GM18520 (cell line): Measurements from ENCODE around the gene TTLL10.

Experiments
- ATAC-seq: cut with Tn5 transposase; IDR thresholded peaks from one replicate; pipeline ENCODE4 v1.9.1; 2021; ENCODE audit not compliant: unreplicated experiment

Gene TTLL10

DNA sequence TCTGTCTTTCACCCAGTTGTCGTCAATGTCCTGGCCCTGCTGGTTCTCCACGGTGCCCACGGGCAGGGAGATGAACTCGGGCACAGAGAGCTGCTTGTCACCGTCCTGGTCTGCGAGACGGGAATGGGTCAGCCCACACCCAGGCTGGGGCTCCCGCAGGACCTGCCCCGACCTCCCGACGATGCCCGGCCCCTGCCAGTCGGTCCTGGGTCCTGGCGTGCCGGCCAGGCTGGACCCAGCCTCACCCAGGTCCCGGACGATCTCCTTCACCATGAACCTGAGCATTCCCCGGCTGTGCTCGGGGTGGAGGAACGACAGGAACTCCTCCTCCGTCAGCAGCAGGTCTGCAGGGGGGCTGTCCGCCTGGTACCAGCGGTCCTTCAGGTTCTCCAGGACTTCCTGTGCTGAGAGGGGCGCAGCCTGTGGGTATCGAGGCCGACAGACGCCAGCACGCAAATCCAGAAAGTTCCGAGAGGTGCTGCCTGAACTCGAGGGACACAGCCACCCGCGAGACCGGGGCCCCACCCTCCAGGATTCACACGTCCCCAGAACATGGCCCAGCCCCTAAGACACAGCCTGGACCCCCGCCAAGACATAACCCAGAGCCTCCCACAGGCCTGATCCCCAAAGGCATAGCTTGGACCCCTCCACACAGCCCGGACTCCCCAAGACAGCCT lies 45.0 kb downstream of the TTLL10 start:
- no peak for ATAC-seq

DNA sequence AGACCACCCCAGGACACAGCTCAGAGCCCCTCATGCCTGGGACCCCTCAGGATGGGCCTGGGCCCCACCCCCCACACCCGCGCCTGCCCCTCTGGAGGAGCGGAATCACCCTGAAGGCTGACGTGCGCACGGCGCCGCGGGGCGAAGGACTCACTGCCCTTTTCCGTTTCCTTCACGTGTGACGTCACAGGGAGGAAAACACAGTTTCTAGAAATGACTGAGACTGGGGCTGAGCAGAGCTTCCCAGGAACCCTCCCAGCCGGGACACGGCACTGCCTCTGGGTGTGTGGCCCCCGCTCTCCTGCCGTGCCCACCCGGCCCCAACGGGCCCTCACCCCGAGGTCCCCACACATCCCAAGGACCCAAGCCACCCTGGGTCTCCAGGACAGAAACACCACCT lies 45.7 kb downstream of the TTLL10 start:
- no peak for ATAC-seq

DNA sequence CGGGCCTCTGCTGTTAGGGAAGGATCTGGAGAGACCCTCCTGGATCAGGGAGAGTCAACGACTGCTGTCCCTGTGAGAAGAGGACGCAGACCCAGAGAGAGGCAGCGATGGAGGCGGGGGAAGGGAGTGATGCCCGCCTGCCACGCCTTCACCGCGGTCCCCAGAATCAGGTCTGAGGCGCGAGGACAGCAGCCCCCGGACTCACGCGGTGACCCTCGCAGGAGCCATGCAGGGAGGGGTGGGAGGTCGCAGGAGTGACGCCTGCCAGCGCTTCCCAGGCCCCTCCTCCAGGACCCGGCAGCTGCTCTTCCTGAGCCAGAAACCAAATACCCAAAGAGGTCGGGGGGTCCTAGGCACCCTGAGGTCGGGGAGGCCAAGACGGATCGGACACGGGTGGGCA lies 46.5 kb downstream of the TTLL10 start:
- ATAC-seq = no peak

DNA sequence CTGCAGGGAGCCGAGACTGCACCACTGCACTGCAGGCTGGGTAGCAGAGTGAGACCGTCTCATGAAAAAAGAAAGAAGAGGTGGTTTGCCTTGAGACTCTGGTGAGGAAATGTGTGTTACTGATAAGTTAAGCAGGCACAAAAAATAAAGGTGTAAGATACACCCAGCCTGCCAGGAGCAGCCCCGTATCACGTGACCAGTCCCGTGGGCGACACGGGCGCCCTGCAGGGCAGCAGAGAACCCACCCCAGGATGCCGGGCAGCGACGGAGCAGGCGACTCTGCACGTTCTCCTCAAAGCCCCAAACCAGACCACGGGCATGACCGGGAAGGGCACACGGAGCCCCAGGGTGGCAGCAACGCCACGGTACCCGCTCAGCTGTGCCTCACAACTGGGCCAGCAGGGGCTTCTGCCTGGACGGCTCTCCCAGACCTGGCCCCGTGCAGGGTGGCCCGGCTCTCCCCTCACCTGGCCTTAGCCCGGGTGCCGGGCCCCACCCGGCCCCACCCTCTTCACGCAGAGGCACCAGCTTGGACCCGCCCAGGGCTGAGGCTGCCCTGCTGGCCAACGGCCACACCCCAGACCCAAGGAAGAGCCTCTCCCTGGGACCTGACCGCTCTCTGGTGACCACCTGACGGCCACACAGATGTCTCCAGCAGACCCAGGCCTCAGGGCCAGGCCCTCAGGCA lies 48.4 kb downstream of the TTLL10 start:
- ATAC-seq = no peak

DNA sequence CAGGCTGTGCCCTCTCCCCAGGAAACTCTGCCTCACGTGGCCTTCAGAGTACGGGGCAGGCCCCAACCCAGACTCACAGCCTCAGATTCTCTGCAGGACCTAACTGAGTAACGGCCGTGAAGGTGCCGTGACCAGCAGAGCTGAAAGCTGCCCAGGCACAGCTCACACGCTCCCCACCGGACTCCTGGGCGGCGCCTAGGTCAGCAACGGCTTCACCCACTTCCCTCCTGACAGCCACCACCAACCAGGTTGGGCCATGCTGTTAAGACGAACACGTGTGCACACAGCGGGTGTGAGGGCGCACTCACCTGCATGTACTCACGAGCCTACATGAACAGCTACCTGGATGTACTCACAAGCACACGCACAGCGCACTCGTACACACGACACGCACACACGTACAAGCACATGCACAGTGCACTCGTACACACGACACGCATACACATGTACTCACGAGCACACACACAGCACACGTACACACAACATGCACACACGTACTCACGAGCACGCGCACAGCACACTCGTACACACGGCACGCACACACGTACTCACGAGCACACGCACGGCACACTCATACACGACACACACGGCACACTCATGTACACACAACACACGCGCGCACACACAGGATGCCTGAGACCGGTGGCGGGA lies 49.0 kb downstream of the TTLL10 start:
- ATAC-seq = no peak

DNA sequence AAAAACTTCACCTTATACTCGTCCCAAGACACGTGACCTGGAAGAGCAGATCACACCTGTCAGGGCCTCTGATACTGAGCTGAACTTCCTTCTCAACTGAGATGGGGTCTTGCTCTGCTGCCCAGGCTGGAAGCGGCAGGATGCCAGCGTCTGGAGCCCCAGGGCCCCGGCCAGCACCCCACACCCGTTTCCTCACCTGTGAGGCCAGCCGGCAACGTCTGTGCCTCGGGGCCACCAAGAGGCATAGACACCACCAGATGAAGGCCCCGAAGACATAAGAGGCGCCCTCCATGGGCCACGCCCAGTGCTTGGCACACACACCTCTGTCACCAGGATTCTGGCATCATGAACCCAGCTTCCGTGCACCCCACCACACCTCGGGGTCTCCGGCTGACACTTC lies 49.6 kb downstream of the TTLL10 start:
- no peak for ATAC-seq

DNA sequence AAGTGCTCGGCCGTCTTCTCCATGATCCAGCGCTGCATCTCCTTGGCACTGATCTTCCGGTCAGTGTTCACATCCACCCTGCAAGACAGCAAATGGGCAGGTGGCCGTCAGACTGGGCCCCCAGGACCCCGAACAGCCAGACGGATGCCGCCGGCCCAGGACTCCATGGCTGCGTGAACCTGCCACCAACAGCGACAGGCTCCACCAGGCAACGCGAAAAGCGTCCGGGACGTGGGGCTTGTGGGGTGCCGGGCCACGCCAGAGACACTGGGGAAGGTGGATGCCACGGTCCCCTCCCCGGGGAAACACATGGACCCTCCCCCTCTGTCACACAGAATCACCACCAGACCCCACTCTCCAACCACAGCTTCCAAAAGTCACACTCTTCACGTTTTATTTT lies 50.2 kb downstream of the TTLL10 start:
- no peak for ATAC-seq

DNA sequence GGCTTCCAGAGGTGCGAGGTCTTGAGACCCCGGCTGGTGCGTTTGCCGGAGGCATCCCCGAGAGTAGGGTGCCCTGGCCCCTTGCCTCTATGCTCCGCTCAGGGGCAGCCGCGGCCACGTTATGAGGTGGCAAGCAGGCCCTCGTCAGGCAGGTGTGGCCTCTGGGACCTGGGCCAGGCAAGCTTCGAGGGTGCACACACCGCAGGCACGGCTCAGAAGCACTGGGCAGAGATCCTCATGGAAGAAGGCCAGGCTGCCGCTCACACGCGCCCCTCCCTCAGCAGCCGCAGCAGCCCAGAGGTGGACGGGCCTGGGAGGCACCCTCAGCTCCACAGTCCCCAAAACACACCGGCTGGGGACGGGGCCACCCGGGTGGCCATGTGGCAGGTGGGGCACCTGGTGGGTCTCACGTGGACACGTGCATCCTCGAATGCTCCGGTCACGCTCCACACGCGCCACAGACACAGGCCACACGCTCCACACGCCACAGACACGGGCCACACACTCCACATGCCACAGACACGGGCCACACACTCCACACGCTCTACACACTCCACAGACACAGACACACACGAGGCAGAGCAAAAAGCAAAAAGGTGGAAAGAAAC lies 51.7 kb downstream of the TTLL10 start:
- no peak for ATAC-seq

DNA sequence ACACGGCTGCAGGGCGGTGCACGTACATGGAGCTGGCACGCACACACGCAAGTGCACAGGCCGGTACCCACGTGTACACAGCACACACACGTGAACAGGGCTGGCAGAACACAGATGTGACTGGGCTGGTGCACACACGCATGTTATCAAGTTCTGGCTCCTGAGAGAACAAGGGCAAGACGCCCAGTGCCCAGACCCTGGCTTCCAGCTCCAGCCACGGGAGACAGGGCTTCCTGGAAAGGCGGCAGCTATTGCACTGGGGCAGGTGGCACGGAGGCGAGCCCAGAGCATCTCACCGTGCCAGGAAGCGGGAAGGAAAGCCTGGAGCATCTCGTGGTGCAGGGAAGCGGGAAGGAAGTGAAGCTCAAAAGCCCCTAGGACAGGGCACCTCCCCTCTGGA lies 52.2 kb downstream of the TTLL10 start:
- ATAC-seq = no peak

DNA sequence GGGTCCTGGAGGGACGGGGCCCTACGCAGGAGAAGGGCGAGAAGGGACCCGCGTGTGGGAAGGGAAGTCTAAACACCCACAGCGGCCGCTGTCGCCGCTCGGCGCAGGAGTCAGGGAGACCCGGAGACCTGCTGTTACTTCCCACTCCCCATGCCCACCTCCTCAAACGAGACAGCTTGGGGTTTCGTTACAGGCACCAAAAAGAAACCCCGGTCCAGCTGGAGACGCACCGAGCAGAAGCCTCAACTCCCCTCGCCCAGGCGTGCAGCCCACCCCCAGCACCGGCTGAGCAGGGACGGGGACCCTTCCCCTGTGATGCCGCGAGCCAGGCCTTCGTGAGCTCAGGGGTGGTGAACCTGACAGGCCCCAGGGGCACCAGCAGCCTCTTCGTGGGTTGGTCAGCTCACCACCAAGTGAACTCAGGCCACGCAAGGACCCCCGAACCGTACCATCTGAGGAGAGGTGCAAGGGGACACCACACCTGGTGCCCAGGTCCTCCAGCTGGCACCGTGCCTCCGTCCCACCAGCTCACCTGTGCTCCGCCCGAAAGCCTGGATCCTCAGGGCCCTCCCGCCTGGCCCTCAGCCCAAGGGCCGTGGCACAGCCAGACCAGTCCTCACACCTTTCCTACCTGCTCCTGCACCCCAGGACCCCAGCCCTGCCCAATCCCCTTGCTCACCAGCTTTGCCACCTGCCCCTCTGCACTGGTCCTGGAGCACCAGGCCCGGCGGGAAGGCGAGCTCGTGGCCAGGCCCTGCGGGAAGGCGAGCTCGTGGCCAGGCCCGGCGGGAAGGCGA lies 53.1 kb downstream of the TTLL10 start:
- no peak for ATAC-seq

DNA sequence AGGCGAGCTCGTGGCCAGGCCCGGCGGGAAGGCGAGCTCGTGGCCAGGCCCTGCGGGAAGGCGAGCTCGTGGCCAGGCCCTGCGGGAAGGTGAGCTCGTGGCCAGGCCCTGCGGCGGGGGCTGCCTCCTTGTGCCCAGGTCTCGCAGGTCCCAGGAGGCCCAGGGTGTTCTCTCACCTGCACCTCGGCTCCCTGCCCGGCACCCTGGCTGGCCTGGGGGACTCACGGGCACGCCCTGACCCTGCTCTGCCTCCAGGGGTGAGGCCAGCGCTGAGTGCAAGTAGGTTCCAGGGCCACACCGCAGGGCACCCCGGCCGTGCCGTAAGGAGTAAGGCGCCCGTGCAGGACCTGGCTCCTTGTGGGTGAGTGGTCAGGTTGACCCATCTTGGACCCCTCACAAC lies 53.7 kb downstream of the TTLL10 start:
- no peak for ATAC-seq

DNA sequence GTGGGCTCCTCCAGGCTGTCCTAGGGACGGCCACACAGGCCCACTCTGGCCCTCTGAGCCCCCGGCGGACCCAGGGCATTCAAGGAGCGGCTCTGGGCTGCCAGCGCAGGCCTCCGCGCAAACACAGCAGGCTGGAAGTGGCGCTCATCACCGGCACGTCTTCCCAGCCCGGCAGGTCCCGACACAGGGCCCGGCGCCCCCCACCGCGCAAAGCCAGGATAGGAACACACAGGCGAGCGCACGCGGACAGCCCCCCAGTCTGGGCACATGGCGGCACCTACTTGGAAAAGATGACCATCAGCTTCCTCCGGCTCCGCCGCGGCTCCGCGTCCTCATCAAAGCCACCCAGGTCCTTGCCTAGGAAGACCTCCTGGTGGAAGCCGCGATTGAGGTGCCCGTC lies 54.5 kb downstream of the TTLL10 start:
- ATAC-seq = no peak

DNA sequence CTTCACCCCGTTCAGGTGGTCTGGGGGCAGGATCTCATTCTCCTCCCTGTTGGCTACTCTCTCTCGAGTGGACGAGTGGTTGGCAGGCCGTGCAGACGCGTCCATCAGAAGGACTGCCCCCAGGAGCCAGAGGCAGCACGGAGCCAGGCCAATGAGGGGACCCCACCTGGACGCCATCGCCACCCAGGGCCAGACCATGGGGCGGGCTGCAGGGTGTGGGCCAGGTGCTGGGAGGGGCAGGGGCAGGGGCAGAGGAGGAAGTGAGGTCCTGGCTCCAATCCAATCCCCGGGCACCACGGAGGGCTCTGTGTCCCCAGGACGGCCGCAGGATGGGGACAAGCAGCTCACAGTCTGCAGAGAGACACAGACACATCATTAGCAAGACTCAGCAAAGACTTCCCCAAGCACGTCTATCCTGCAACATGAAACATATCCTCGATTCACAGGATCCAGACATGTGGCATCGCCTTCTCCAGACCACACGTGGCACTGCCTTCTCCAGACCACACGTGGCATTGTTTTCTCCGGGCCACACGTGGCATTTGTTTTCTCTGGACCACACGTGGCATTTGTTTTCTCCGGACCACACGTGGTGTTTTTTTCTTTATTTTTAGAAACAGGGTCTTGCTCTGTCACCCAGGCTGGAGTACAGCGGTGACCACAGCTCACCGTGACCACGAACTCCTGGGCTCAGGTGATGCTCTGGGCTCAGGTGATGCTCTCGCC lies 55.1 kb downstream of the TTLL10 start:
- ATAC-seq = no peak

DNA sequence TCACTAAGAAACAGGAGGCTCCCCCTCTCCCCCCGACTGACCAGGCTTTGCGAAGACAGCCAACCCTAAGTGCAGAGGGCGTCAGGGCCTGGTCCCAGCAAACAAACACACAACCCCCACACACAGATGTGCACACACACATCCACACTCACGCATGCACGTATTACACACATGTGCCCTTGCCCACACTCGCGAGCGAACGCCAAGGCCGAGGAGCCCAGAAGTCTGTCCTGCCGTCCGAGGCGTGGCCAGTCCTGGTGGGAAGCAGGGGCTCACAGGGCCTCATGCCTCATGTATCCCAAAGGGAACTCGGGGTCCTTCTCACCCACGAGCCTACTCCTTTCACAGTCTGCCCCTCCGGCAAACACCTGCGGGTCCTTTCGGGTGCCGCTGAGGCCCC lies 56.1 kb downstream of the TTLL10 start:
- ATAC-seq = no peak

DNA sequence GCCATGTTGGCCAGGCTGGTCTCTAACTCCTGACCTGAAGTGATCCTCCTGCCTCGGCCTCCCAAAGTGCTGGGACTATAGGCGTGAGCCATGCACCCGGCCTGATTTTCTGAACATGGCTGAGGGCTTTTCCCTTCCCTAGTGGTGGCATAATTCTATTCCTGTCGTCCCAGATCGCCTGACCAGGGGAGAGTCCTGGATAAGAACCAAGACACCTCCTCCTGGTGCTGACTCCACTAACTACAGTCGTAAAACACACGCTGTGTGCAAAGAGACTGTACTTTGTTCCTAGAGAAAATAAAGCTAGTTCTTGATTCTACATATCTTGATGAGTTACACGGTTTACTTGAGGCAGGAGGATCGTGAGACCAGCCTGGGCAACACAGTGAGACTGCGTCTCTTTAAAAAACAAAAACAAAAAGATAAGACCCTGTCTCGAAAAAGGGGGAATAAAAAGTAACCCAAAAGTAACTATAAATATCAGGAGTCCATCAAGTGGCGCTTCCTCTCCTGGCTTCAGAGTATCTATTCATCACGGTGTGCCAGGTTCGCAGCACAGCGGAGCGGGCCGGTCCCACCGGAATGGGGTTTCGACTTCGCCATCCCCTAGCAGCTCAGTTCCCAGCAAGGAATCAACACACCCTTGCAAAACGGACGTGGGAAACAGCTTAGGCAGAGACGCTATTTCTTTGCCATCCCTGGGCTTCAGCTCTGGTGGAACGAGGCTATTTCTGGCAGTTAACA lies 57.1 kb downstream of the TTLL10 start:
- ATAC-seq = no peak

DNA sequence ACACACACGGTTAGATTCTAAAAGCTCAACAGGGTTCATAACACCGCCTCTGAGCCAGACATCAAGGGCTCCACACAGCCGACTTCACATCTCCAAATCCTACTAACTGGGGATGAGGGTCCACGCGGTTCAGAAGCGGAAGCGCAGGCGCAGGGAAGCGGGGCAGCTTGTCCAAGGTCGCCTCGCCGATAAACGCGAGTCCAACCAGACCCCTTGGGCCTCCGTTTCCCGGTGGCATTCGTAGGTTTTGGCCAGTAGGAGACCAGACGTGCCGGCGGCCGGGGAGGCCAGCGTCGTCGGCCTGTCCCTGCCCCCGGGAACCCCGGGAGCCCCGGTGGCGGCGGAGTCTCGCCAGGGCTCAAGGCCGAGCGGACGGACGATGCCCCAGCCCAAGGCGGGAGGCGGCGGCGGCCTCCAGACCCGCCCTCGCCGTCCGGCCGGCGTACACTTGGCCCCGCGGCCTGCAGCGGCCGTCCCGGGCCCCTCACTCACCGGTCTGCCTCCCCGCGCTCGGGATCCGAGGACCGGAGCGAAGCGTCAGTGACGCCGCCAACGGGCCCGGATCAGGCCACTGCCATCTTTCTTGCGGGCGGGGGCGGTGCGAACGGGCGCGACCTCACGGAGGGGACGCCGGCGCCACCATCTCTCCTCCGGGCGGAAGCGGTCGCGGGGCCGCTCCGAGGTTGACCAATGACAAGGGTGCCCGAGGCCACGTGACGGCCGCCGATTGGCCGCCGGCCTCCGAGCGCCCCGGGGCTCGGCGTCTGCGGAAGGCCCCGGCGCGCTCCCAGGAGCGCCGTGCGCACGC lies 57.9 kb downstream of the TTLL10 start, which contains the start of gene SDF4:
Gene SDF4, minus strand, starts transcription at position 602 of the 808 bp plus-strand sequence. CDS start 3,229 bp downstream, outside the sequence.
- ATAC-seq = peak; percentile 95

DNA sequence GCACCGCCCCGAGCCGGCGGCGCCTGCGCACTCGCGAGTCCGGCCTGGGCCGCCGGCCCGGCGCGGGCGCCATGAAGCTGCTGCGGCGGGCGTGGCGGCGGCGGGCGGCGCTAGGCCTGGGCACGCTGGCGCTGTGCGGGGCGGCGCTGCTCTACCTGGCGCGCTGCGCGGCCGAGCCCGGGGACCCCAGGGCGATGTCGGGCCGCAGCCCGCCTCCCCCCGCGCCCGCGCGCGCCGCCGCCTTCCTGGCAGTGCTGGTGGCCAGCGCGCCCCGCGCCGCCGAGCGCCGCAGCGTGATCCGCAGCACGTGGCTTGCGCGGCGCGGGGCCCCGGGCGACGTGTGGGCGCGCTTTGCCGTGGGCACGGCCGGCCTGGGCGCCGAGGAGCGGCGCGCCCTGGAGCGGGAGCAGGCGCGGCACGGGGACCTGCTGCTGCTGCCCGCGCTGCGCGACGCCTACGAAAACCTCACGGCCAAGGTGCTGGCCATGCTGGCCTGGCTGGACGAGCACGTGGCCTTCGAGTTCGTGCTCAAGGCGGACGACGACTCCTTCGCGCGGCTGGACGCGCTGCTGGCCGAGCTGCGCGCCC lies 58.6 kb downstream of the TTLL10 start, which contains the start of gene B3GALT6:
Gene B3GALT6, plus strand, starts transcription at position 30 of the 588 bp plus-strand sequence. Its CDS starts 42 bp downstream, at position 72.
- no peak for ATAC-seq
